CD4-positive, CD25-positive, alpha-beta regulatory T cell (primary cell): Measurements from ENCODE around the gene TDRD10. TPM values are rescaled to one million over a fixed set of nuclear protein-coding genes. Genes with fewer than 3 reads are reported as not detected.
A peak's percentile ranks its signal among the peaks of the same experiment; 100 is the strongest.

Experiments used
- ATAC-seq, 2 donors: fragments of 150-1000 bp; cut with Tn5 transposase; one replicate each; pipeline ENCODE4 v1.10.0; 2021; ENCODE audit warnings: low read depth in 2 of 2, moderate number of reproducible peaks in 2 of 2, moderate library complexity in 1 of 2
- DNase-seq, 3 donors: peaks; one replicate each; pipeline versions ENCODE4 v3.0.0 to v3.0.0-alpha.2; 2012 to 2022; ENCODE audit warnings: mixed read lengths in 1 of 3
- H3K27ac ChIP-seq: one replicate; pipeline ENCODE4 v1.7.0; 2013; ENCODE audit warnings: mild to moderate bottlenecking, low read length; ENCODE audit not compliant: insufficient read depth, poor library complexity, severe bottlenecking
- H3K27me3 ChIP-seq: one replicate; pipeline ENCODE4 v1.7.0; 2013; ENCODE audit warnings: low read length; ENCODE audit not compliant: control insufficient read depth, insufficient read depth
- H3K36me3 ChIP-seq: one replicate; pipeline ENCODE4 v1.7.0; 2013; ENCODE audit warnings: mild to moderate bottlenecking, low read length, moderate library complexity; ENCODE audit not compliant: control insufficient read depth, insufficient read depth
- H3K4me1 ChIP-seq: 2 replicates; pipeline ENCODE4 v1.7.0; 2013; ENCODE audit warnings: mild to moderate bottlenecking, low read length; ENCODE audit not compliant: insufficient read depth, control insufficient read depth, poor library complexity, severe bottlenecking
- H3K4me3 ChIP-seq: one replicate; pipeline ENCODE4 v1.7.0; 2013; ENCODE audit warnings: low read depth, mild to moderate bottlenecking, low read length, moderate library complexity
- H3K9me3 ChIP-seq, 2 experiments: 1 replicate in 1 of 2; 2 replicates in 1 of 2; pipeline ENCODE4 v1.7.0; 2013; ENCODE audit warnings: low read length in 2 of 2, mild to moderate bottlenecking in 1 of 2, moderate library complexity in 1 of 2; ENCODE audit not compliant: control insufficient read depth in 2 of 2
- H3K27ac Mint-ChIP-seq, 3 donors: one replicate each; pipeline ENCODE4 v1.8.0; 2020 to 2022; ENCODE audit warnings: mild to moderate bottlenecking in 3 of 3, mixed read lengths in 3 of 3, moderate library complexity in 2 of 3
- H3K27me3 Mint-ChIP-seq: one replicate; pipeline ENCODE4 v1.8.0; 2022; ENCODE audit warnings: mild to moderate bottlenecking, mixed read lengths
- H3K36me3 Mint-ChIP-seq: one replicate; pipeline ENCODE4 v1.8.0; 2020; ENCODE audit warnings: mixed read lengths
- H3K4me1 Mint-ChIP-seq, 4 donors: one replicate each; pipeline ENCODE4 v1.8.0; 2020 to 2022; ENCODE audit warnings: mixed read lengths in 4 of 4, mild to moderate bottlenecking in 1 of 4
- H3K4me3 Mint-ChIP-seq, 4 donors: one replicate each; pipeline ENCODE4 v1.8.0; 2020 to 2022; ENCODE audit warnings: mild to moderate bottlenecking in 4 of 4, mixed read lengths in 4 of 4, moderate library complexity in 3 of 4
- H3K9me3 Mint-ChIP-seq, 7 donors: one replicate each; pipeline ENCODE4 v1.8.0; 2020 to 2022; ENCODE audit warnings: mixed read lengths in 7 of 7, mild to moderate bottlenecking in 3 of 7, moderate library complexity in 2 of 7
- polyA plus RNA-seq, 4 donors: library from polyadenylated mRNA; unstranded; fragments of 300-500 nt; fragmentation: Illumina TruSeq; gene quantifications; one replicate each; pipeline ENCODE4 v1.2.3, GENCODE V29; 2021
- total RNA-seq: library from RNA; stranded (reverse); gene quantifications from one replicate; pipeline ENCODE4 v1.2.3, GENCODE V29; 2022

Gene TDRD10
- total RNA-seq (not detected), polyA plus RNA-seq (not detected)

GRCh38 chr1:154502066-154502743 is at the start of gene TDRD10, which contains the start of gene SHE:
TSS of gene TDRD10 (plus strand) at chr1:154502219. CDS start at chr1:154506904, 4,685 bp downstream.
TSS of gene SHE (minus strand) at chr1:154502412. CDS start at chr1:154502026, 386 bp downstream.
- Histone ChIP-seq H3K27me3 (peaks cover 51% of the 10 kb centered on the region), H3K27ac (no peak within 1 kb of the TSS), H3K9me3 (no peaks in the 10 kb centered on the region), H3K36me3 (no peaks in the 10 kb centered on the region), H3K4me3 (no peak within 1 kb of the TSS), H3K4me1 (peaks cover 16% of the 10 kb centered on the region)
- ATAC-seq (peak; percentile 31), DNase-seq (peak in 2 of 3 donors; percentile 7)
- H3K27me3 Mint-ChIP-seq, result peaks cover 57% of the 10 kb centered on the region
- H3K36me3 Mint-ChIP-seq, result no peaks in the 10 kb centered on the region
- peaks cover 0 to 6% (median under 1%) of the 10 kb centered on the region in 4 donors for H3K4me1 Mint-ChIP-seq
- peak within 1 kb of the TSS; percentile 26 to 66 (median 48) for H3K4me3 Mint-ChIP-seq
- H3K9me3 Mint-ChIP-seq, result peaks cover 0 to 9% (median 0%) of the 10 kb centered on the region in 7 donors
- peak within 1 kb of the TSS in 1 of 3 donors; percentile 48 for H3K27ac Mint-ChIP-seq

GRCh38 chr1:154453161-154453560 is 48.9 kb upstream of the TDRD10 start:
- no peaks in the 10 kb centered on the region for H3K9me3 Mint-ChIP-seq
- H3K4me3 Mint-ChIP-seq, result no peak overlapping the region
- ATAC-seq (no peak), DNase-seq (no peak)
- Histone ChIP-seq H3K4me3 (no peak overlapping the region), H3K27ac (no peak overlapping the region), H3K36me3 (peaks cover 78% of the 10 kb centered on the region), H3K4me1 (peaks cover 6% of the 10 kb centered on the region), H3K27me3 (no peaks in the 10 kb centered on the region), H3K9me3 (no peaks in the 10 kb centered on the region)
- H3K36me3 Mint-ChIP-seq, result peaks cover 55% of the 10 kb centered on the region
- H3K27ac Mint-ChIP-seq, result peak overlapping the region in 2 of 3 donors; percentile 78 to 83
- H3K4me1 Mint-ChIP-seq, result peaks cover 0 to 35% (median 18%) of the 10 kb centered on the region in 4 donors
- no peaks in the 10 kb centered on the region for H3K27me3 Mint-ChIP-seq

GRCh38 chr1:154453574-154454352 is 48.3 kb upstream of the TDRD10 start:
- ATAC-seq (no peak), DNase-seq (no peak)
- Histone ChIP-seq H3K4me1 (peaks cover 6% of the 10 kb centered on the region), H3K36me3 (peaks cover 77% of the 10 kb centered on the region), H3K9me3 (no peaks in the 10 kb centered on the region), H3K27ac (peak overlapping the region; percentile 3), H3K27me3 (no peaks in the 10 kb centered on the region), H3K4me3 (no peak overlapping the region)
- Mint-ChIP-seq H3K27me3 (no peaks in the 10 kb centered on the region), H3K36me3 (peaks cover 57% of the 10 kb centered on the region), H3K4me1 (peaks cover 0 to 35% (median 18%) of the 10 kb centered on the region in 4 donors), H3K9me3 (no peaks in the 10 kb centered on the region), H3K27ac (peak overlapping the region; percentile 63 to 83 (median 78)), H3K4me3 (peak overlapping the region in 1 of 4 donors; percentile 52)

GRCh38 chr1:154454386-154455120 is 47.5 kb upstream of the TDRD10 start:
- no peak overlapping the region for H3K4me3 ChIP-seq
- H3K4me3 Mint-ChIP-seq, result peak overlapping the region in 1 of 4 donors; percentile 96
- H3K9me3 Mint-ChIP-seq, result no peaks in the 10 kb centered on the region
- H3K36me3 Mint-ChIP-seq, result peaks cover 56% of the 10 kb centered on the region
- peaks cover 0 to 37% (median 18%) of the 10 kb centered on the region in 4 donors for H3K4me1 Mint-ChIP-seq
- peak overlapping the region; percentile 11 for H3K27ac ChIP-seq
- H3K27me3 Mint-ChIP-seq, result no peaks in the 10 kb centered on the region
- H3K9me3 ChIP-seq, result no peaks in the 10 kb centered on the region
- H3K4me1 ChIP-seq, result peaks cover 8% of the 10 kb centered on the region
- no peak for DNase-seq
- peak overlapping the region in 2 of 3 donors; percentile 78 to 83 for H3K27ac Mint-ChIP-seq
- H3K27me3 ChIP-seq, result no peaks in the 10 kb centered on the region
- H3K36me3 ChIP-seq, result peaks cover 78% of the 10 kb centered on the region
- ATAC-seq, result no peak

- H3K4me1 ChIP-seq, result peaks cover 27% of the 10 kb centered on the region
- no peaks in the 10 kb centered on the region for H3K9me3 ChIP-seq
- H3K9me3 Mint-ChIP-seq, result no peaks in the 10 kb centered on the region
- peaks cover 10 to 52% (median 30%) of the 10 kb centered on the region in 4 donors for H3K4me1 Mint-ChIP-seq
- DNase-seq, result no peak
- H3K36me3 Mint-ChIP-seq, result peaks cover 51% of the 10 kb centered on the region
- H3K27ac ChIP-seq, result no peak overlapping the region
- peaks cover 71% of the 10 kb centered on the region for H3K36me3 ChIP-seq
- no peak overlapping the region for H3K4me3 Mint-ChIP-seq
- no peaks in the 10 kb centered on the region for H3K27me3 ChIP-seq
- H3K27ac Mint-ChIP-seq, result peak overlapping the region in 1 of 3 donors; percentile 60
- ATAC-seq, result no peak
- no peaks in the 10 kb centered on the region for H3K27me3 Mint-ChIP-seq
- no peak overlapping the region for H3K4me3 ChIP-seq
Measured at GRCh38 chr1:154456631-154457030, 45.4 kb upstream of the TDRD10 start.

- H3K36me3 Mint-ChIP-seq, result peaks cover 39% of the 10 kb centered on the region
- no peaks in the 10 kb centered on the region for H3K27me3 Mint-ChIP-seq
- peaks cover 46% of the 10 kb centered on the region for H3K4me1 ChIP-seq
- H3K27ac Mint-ChIP-seq, result peak overlapping the region in 1 of 3 donors; percentile 26
- H3K27ac ChIP-seq, result peak overlapping the region; percentile 42
- no peak overlapping the region for H3K4me3 Mint-ChIP-seq
- H3K9me3 Mint-ChIP-seq, result no peaks in the 10 kb centered on the region
- no peak for DNase-seq
- H3K36me3 ChIP-seq, result peaks cover 59% of the 10 kb centered on the region
- peaks cover 16 to 53% (median 34%) of the 10 kb centered on the region in 4 donors for H3K4me1 Mint-ChIP-seq
- H3K4me3 ChIP-seq, result no peak overlapping the region
- no peaks in the 10 kb centered on the region for H3K9me3 ChIP-seq
- no peaks in the 10 kb centered on the region for H3K27me3 ChIP-seq
- ATAC-seq, result no peak
Measured at GRCh38 chr1:154459080-154459479, 42.9 kb upstream of the TDRD10 start.

- Mint-ChIP-seq H3K4me3 (peak overlapping the region; percentile 50 to 78 (median 72)), H3K36me3 (peaks cover 38% of the 10 kb centered on the region), H3K4me1 (peaks cover 16 to 65% (median 40%) of the 10 kb centered on the region in 4 donors), H3K27ac (peak overlapping the region; percentile 83 to 99 (median 92)), H3K27me3 (no peaks in the 10 kb centered on the region), H3K9me3 (no peaks in the 10 kb centered on the region)
- H3K36me3 ChIP-seq, result peaks cover 54% of the 10 kb centered on the region
- H3K27ac ChIP-seq, result peak overlapping the region; percentile 57
- ATAC-seq (no peak), DNase-seq (peak in 1 of 3 donors; percentile 66)
- no peaks in the 10 kb centered on the region for H3K9me3 ChIP-seq
- peaks cover 63% of the 10 kb centered on the region for H3K4me1 ChIP-seq
- no peaks in the 10 kb centered on the region for H3K27me3 ChIP-seq
- peak overlapping the region; percentile 17 for H3K4me3 ChIP-seq
Measured at GRCh38 chr1:154460695-154461260, 41.2 kb upstream of the TDRD10 start.
